Effector CD8-positive, alpha-beta T cell (primary cell): ENCODE data around the gene ATP11A.

Source experiments
- DNase-seq: peaks from one replicate; lab custom pipeline; 2025; lab: John Stamatoyannopoulos, UW

Gene ATP11A

DNA sequence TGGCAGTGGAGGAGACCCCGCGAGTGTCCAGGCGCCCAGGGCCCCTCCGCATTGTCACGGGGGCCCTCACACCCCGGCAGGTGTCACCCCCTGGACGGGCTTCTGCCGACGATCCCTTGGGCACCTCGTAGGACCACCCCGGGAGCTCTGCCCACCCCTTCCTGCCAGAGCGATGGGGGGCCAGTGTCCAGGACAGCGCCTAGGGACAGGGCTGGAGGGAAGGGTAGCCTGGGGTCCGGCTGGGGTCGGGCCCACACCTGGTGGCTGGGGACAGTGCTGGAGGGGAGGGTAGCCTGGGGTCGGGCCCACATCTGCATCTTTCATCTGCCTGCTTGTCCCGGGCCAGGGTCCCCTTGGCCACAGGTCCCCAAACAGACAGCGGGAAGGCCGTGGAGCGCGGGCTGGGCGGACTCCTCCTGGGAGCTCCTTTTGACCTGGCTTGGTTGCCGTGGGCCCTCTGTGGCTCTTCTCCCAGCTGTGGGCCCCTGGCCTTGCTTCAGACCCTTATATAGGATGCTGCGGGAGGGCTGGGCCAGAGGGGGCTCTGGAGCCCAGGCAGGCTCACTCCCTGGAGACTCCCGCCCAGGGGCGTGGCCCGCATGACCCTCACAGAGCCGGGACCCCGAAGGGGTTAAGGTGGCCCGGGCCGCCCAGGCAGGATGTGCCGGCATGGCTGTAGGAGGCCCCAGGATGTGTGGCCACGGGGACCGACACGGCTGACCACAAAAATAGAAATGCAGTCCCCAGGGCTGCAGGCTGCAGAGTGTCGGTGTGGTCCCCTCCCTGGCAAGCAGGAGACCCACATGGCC is 205.0 kb downstream of the ATP11A start:
- no peak for DNase-seq

DNA sequence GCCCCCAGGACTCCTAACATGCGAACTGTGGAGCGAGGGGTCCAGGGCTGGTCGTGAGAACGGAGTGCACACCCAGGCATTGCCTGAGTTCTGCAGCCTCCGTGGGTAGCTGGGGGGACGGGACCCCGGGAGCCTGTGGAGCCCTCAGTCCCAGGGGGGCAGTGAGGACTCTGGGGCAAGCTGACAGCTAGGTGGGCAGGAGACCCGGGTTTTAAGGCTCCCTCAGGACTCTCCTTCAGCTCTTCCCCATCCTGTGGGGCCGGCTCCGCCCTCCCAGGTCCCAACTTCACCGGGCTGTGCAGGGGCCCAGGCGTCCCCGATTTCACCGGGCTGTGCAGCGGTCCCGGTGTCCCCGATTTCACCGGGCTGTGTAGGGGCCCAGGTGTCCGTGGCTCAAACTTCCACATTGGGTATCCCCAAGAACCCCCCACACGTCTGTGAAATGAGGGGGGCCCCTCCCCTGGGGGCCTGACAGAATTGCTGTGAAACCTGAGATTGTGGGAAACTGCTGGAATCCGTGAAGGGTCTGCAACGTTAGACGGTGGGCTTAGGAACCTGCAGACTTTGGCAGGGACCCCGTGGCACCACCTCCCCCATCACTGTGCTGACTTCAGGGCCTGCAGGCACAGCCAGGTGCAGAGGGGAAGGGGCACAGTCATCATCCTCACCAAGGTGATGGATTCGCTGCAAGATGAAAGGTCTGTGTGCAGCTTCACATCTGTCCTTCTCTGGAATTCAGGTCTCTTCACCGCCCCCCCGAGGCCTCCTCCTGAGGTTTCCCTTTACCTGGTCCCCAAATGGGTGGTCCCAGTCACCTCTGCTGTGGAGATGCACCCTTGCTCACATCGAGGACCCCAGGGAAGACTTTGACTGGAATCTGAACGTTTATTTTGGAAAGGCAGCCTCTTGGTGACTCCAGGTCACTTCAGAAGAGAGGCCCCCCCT is 206.0 kb downstream of the ATP11A start:
- no peak for DNase-seq

DNA sequence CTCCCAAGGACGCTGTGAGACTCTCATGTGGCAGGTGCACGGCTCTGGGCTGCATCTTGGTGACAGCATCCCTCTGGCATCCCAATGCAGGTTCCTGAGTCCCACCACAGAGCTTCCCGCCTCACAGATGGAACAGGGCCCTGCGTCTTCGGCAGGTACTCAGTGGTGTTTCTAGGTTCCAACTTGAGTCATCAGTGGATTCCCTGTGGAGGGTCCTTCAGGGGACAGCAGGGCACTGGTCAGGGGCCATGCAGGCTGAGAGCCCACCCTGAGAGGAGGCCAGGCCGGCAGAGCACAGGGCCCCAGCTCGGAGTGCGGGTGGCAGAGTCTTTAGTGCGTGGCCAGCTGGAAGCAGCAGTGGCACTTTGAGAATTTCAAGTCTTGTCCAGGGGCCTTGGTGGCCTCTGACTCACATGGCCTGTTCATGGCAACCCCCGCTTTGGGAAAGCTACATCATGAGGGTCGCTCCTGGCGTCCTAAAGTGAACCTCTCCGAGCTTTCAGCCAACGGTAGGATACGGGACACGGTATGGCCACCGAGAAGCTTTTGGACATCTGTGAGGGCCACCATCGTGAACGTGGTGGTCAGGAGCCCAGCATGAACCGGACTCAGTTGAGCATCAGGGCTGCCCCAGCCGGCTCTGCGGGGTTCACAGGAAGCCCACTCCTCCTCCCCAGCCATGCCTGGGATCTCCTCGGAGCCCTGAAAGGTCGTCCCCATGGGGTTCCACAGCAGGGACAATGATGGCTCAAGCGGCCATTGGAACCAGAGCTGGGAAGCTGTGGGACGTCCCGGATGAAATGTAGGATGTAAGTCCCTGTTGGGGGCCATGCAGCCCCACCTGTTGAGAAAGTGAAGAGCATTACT is 207.1 kb downstream of the ATP11A start:
- DNase-seq, result no peak

DNA sequence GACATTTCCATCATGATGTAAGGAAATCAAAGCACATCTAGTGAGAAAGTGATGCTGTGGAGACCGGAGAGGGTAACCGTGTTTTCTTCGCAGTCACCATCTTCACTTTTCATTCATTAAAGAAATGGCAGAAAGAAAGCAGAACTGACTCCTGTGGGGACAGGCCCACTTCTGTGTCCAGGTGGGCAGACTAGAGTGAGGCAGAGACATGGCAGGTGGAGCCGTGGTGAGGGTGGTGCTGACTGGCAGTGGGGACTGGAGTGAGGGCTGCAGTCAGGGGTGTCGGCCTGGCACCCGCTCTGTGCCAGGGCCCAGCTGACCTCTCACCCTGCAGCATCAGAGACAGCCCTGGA is 207.7 kb downstream of the ATP11A start:
- DNase-seq, result no peak

DNA sequence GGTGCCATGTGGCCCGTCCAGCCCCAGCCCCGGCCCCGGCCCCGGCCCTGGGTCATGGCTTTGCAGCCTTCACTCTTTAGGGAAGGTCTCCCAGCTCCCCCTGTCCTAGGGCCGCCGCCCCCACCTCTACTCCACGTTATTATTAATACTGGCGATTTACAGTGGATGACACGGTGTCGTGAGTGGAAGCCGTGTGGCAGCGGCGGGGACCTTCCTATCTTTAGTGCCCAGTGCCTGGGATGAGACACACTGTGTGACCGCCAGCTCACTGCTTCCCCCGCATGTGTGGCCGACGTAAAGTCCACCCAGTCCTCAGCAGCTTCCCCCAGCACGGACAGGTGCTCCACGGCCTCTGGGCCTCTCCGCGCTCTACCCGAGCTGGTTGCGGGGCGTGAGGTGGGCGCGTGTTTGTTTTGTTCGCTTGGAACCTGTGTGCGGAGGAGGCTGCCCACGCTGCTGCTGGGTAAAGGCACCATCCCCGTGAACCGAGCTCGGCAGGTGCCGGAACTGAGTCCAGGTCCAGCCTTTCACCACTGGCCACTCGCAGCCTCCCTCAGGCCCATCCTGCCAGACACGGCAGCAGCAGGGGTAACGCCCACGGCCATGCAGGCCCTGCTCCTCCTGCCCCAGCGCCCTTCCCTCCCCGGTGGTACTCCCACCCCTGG is 208.2 kb downstream of the ATP11A start:
- DNase-seq, result no peak

DNA sequence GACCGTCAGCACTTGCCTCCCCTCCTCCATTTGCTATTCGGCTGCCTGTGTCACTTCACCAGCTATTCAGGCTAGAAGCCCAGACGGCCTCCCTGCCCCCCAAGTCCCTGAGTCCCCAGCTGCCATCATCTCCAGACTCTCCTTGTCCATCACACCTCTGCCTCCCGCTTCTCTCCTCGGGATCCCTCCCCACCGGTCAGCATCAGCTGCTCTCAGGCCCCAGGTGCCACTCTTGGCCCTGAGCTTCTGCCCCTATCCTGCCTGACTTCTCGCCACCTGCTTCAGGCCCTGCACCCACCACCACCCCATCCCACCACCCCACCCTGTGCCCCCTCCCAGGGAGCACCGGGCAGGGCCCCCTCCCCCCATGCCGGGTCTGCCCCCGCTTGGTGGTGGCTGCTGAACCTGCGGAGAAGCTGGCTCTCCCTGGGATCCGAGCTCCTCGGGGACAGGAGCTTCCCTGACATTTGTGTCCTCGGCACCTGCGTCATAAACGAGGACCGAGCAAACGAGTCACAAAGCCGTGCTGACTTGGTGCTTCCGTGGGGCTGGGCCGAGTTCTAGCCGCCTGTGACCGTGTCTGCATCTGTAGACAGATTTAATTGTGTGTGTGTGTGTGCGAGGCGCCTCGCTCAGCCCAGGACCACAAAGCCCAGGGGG is 208.9 kb downstream of the ATP11A start:
- DNase-seq, result no peak

DNA sequence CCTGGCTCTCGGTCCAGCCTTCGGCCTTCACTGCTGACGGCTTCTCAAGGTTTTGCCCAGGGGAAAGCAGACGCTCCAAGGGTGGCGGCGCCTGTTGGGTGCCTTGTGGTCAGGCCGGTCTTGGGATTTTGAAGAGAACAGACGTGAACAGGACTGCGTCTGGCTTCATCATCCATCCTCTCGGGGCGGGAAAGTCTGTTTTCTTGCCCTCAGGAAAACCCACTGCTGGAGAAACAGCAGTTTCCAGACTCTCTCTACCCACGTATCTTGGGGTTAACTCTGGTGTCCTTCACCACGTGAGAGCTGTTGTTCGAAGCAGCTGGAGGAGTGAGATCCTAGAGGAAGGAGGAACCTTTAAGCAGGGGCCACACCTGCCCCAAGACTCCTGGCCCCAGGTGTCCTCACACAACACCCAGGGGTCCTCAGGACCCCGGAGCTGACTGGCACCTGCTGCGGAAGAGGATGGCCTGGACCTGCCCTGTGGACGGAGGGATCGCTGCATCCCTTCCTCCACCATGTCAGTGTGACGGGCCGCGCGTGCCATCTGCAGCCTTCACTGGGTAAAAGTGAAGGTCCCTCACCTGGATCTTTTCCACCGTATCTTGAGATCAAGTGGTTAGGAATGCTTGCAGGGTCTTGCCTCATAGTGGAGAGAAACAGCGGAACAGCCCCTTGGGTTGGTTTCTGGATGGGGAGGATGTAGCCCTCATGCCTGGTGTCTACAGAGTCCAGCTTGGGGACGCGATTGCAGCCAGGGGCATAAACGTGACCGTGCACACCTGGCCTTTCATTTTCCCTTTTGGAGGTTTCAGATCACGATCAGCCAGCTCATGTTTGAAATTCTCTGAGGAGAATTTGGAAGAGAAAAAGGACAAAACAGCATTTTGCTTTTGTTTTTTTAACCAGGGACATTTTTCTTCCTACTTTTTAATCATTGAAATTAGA is 209.7 kb downstream of the ATP11A start:
- no peak for DNase-seq

DNA sequence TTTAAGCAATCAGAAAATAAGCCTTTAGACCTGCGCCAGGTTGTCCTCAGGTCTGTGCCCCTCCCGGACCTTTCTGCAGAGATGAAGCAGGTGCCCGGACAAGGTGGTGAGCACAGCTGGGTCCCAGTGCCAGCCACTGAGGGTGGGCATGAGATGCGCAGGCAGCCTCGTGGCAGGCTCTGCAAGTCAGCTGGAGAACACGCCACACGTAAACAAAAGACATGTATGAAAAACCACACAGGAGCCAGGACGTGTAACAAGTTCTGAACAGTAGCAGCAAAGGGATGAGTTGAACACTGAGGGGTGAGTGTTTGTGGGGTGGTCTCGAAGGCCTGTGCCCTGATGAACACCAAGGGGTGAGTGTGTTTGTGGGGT is 210.4 kb downstream of the ATP11A start:
- DNase-seq, result no peak

DNA sequence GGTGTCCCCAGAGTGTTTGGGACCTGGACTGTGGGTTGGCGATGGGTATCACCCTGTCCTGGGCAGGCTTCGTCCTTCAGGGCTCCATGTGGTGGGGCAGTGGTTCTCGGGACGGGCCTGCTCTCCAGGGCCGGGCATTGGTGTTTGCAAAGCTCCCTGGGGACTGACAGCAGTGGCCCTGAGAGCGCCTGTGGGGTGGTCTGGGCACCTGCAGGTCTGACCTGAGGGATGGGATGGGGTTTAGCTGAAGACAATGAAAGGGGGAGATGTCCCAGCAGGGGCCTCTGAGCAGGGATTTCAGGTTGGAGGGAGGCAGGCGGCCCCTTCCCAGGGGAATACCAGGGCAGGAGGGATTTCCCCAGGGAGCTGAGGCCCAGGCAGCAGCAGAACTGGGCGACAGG is 210.9 kb downstream of the ATP11A start:
- DNase-seq, result no peak

DNA sequence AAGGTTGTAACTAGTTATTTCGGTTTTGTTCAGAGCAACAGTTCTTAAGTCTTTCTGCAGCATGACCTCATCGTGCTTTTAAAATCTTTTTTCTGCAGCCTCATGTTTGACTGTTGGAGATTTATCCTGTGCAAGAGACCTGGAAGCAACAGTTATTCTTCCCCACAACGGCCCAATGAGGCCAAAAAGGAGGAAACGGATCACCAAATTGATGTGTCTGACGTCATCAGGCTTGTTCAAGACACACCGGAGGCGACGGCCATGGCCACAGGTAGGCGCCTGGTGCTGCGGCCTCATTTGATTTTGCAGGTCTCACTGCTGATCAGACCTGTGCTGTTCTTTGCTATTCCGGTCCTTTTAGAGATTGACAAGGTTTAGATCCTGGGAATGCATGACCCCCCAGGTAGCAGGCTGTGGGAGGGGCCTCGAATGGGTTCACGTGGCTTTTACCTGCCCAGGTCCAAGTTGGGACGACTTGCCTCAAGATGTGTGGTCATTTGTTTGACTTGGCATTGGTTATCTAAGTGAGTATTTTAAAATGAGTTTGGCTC is 212.3 kb downstream of the ATP11A start:
- DNase-seq, result no peak

DNA sequence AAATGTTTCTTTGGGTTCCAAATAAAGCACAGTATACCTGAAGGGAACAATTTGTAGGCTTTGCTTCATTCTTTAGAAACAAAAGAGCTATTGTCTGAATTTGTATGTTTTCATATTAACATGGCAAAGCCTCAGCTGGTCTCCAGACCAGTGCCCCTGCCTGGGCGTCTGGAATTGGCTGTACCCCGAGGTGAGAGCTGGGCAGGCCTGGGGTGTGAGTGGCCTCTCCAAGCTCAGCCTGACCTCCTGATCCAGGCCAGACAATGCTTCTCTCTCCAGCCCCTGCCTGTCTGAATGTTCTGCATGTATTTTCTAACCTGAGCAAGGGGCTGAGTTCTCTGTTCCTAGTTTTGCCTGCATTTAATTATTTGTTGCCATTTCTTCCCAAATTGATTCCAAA is 212.8 kb downstream of the ATP11A start:
- DNase-seq, result no peak

DNA sequence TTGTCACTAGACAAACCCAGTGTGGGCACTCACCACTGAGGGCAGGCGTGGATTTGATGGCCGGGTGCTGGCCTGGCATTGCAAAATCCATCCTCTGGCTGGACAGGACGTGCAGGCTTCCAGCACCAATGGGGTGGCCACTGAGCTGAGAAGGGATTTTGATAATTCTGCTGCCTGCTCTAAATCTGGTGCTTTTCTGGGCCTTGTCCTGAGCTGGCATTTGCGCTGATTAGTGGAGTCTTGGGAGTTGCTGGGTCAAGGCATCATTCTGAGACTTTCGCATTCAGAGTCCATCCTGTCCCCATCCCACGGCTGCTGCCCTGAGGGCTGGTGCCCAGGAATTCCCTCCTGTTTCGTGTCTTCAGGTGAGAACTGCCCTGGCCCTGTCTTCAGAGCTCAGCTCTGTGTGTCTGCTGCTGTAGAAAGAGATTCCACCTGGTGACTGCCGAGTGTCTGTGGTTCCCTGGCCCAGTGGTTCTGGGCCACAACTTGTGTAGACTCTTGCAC is 213.3 kb downstream of the ATP11A start:
- no peak for DNase-seq

DNA sequence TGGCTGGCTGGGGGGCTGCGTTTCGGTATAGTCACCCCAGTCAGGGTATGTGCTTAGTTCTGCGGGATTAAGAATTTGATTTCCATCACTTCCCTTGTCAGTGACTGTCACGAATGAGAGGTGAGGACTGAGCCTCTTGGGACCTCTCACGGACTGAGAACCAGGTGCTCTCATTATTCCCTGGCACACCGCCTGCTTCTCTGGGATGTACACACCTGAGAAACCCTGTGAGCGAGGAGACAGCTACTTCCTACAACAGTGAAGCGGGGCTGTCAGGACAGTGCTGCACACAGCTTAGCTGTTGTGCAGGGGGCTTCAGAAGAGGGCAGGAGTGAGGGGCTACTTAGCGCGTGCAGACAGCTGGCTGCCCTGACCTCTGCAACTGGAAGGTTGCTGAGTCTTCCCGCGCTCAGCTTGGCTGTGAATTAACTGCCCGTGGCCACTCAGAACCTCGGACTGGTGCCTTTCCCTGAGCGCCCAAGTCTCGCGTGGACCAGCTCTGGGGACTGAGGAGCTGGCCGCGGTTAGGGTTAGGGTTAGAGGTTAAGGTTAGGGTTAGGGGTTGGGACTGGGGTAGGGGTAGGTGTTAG is 213.9 kb downstream of the ATP11A start:
- DNase-seq, result no peak

DNA sequence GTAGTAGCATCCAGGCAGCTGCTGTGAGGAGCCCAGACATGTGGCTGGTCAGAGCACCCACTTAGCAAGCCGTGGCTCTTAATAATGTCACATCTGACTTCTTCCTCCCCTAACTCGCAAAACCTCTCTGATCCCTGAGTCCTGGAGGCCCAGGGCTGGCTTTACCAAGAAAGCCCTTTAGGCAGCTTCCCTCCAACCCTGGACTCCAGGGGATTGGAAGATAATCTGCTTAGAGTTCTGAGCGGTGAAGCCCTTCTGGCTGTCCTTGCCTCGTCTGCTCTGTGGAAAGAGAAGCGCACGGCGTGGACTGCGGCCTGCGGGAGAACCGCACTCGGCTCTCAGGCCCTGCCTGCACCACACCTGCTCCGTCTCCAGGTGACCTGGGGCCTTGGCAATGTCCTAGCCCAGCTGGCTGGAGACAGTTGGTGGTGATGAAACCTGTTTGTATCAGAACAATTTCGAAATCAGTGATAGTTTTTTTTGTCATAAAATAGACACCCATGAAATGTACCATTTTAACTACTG is 214.7 kb downstream of the ATP11A start:
- DNase-seq, result no peak

DNA sequence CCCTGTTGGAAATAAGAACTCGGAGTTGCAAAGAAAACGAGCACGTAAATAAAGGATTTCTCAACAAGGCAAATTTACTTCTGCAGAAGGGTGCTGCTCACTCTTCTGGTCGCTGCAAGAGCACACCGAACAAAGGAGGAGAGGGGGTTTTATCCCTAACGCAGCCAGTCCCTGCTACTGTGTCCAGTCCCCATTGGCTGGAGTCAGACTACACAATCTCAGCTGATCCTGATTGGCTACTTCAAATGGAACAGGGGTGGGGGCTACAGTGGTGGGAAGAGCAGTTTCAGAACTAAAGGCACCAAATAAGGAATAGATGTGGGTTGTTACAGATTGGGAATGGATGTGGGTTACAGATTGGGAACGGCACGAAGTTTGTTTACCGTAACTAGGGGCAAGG is 215.2 kb downstream of the ATP11A start:
- no peak for DNase-seq

DNA sequence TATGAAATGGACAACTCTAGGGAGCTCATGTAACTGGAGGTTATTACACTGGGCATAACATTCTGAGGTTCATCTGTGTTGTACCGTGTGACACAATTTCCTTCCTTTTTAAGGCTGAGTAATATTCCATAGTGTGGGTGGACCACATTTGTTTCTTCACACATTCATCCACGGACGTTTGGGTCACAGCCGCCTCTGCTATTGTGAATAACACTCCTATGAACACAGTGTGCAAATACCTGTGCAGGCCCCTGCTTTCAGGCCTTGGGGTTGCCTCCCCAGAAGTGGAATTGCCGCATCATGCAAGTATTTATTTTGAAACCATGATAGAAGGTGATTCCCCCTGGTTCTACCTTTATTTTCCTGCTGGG is 215.8 kb downstream of the ATP11A start:
- no peak for DNase-seq

DNA sequence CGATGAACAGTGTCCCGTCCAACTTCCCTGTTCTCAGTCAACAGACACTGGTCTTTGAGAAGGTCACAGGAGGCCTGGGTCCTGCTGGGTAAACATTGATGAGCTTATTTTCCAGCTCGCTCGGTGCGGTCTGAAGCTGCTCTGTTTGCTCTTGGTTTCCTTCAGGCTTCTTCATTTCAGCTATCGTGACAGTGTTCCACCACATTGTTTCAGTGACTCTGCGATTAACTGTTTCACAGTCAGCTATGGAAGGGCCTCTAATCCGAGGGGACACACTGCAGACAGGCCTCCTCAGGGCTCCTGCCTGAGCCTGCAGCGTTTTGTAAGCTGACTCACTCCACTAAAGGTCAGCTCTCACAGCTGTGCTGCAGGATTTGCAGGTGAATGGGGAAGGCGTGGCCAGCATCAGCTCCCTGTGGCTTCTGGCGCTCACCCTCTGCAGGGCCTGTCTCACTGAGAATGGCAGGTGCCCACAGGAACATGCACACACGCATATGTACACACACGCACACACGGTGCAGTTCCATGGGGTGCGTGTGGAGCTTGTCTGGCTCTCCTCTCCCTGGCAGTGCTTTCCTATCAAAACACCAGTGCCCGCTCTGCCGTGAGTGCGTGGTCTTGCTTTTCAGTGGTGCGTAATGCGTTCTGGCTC is 216.3 kb downstream of the ATP11A start:
- no peak for DNase-seq

DNA sequence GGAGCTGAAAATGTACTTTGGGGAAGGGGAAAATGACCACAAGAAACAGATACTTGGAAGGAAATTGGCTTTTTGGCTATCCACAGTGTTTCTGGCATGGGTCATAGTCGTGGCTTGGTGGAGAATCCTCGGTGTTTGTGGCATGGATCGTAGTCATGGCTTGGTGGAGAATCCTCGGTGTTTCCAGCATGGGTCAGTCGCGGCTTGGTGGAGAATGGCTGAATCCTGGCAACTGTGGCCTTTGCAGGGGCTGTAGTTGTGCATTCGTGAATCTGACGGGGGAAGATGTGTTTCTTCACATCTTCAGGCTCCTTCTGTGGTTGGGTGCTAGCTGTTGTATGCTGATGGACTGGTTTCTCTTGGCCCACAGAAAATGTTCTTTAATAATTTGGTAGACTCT is 217.4 kb downstream of the ATP11A start:
- no peak for DNase-seq
